BJ (cell line): Measurements from ENCODE around the gene TTC31. TPM values are rescaled to one million over a fixed set of nuclear protein-coding genes. Genes with fewer than 3 reads are reported as not detected.

ENCODE experiments used
- CTCF ChIA-PET: fragments of 350-600 bp; formaldehyde crosslinking; extraction: SDS; loops from one replicate; lab custom pipeline; 2021; ENCODE audit warnings: antibody characterized with exemption, inconsistent platforms; lab: Yijun Ruan, JAX
- POLR2A ChIA-PET: fragments of 300-600 bp; sonication (Branson Sonifier 250); formaldehyde crosslinking; extraction: SDS; loops from one replicate; lab custom pipeline; 2021; ENCODE audit warnings: antibody characterized with exemption; lab: Charles Lee
- DNase-seq: peaks from one replicate; pipeline ENCODE4 v3.0.0-alpha.2; 2011; ENCODE audit warnings: low read depth
- H3K27me3 ChIP-seq: 2 replicates; pipeline ENCODE4 v1.6.0; 2011; ENCODE audit warnings: low read length; ENCODE audit not compliant: control insufficient read depth, insufficient read depth
- H3K36me3 ChIP-seq: 2 replicates; pipeline ENCODE4 v1.5.1; 2011; ENCODE audit warnings: low read length; ENCODE audit not compliant: control insufficient read depth, insufficient read depth
- H3K4me3 ChIP-seq: 2 replicates; pipeline ENCODE4 v1.5.1; 2011; ENCODE audit warnings: low read depth, mild to moderate bottlenecking, control low read depth, low read length
- CTCF ChIP-seq: IDR thresholded peaks from 2 replicates; pipeline ENCODE4 v1.5.1; 2011; ENCODE audit warnings: low read depth, mild to moderate bottlenecking, control low read depth, inconsistent platforms, low read length, moderate library complexity; ENCODE audit not compliant: insufficient read depth
- polyA plus RNA-seq: library from polyadenylated mRNA; depleted of rRNA; stranded (reverse); fragments of >200 nt; gene quantifications from 2 replicates; pipeline ENCODE4 v1.2.3, GENCODE V29; 2011

TTC31 gene
- polyA plus RNA-seq, 1 experiment: 26.0 TPM

GRCh38 chr2:74450570-74451190 lies 32.2 kb upstream of the TTC31 start:
- ChIA-PET CTCF (no interaction called here), POLR2A (no interaction called here)
- no peak for TF ChIP-seq CTCF
- Histone ChIP-seq H3K27me3 (no peaks in the 10 kb centered on the region), H3K4me3 (no peak overlapping the region), H3K36me3 (no peaks in the 10 kb centered on the region)
- DNase-seq: no peak

GRCh38 chr2:74454654-74455511 lies 28.0 kb upstream of the TTC31 start, which contains the start of gene INO80B:
INO80B (plus strand) TSS chr2:74455087; CDS start chr2:74455117, 30 bp downstream.
- CTCF ChIA-PET: interaction anchor here (0.8 to 4.2 kb wide), 7 partner anchors 12 to 256 kb away, joined by 3 to 13 read pairs (median 3); partner anchors contain the start of genes CCDC142 and TTC31
- no peak for TF ChIP-seq CTCF
- POLR2A ChIA-PET: interaction anchor here (0.5 to 0.7 kb wide), 2 partner anchors 18 to 24 kb away, joined by 3 read pairs; partner anchors contain the start of gene MRPL53
- peak within 1 kb of the TSS; percentile 68 for H3K4me3 ChIP-seq
- DNase-seq: peak; percentile 87
- H3K36me3 ChIP-seq: no peaks in the 10 kb centered on the region
- no peaks in the 10 kb centered on the region for H3K27me3 ChIP-seq

- ChIA-PET POLR2A (no interaction called here), CTCF (interaction anchor here (0.9 to 2.3 kb wide), 3 partner anchors 26 to 122 kb away, joined by 3 to 11 read pairs (median 4); partner anchors contain the start of genes CCDC142 and TTC31)
- Histone ChIP-seq H3K4me3 (peak overlapping the region; percentile 56), H3K36me3 (peaks cover 11% of the 10 kb centered on the region), H3K27me3 (no peaks in the 10 kb centered on the region)
- DNase-seq: no peak
- TF ChIP-seq CTCF: no peak
Observed at GRCh38 chr2:74457129-74457548, 25.7 kb upstream of the TTC31 start.

GRCh38 chr2:74457549-74458131 lies 25.2 kb upstream of the TTC31 start:
- Histone ChIP-seq H3K27me3 (no peaks in the 10 kb centered on the region), H3K4me3 (peak overlapping the region; percentile 56), H3K36me3 (peaks cover 14% of the 10 kb centered on the region)
- POLR2A ChIA-PET: no interaction called here
- CTCF ChIA-PET: interaction anchor here (1.2 to 2.3 kb wide), 3 partner anchors 10 to 122 kb away, joined by 4 to 11 read pairs (median 4); partner anchors contain the start of genes CCDC142 and TTC31
- no peak for DNase-seq
- TF ChIP-seq CTCF: no peak
